GM23248 (cell line): Measurements from ENCODE around the gene PHACTR2. TPM values are rescaled to one million over a fixed set of nuclear protein-coding genes. Genes with fewer than 3 reads are reported as not detected.

Source experiments
- DNase-seq: peaks from one replicate; pipeline ENCODE4 v3.0.0-alpha.2; 2015
- H2AFZ ChIP-seq: fragments of 200-600 bp; sonication (generic); 2 replicates; pipeline ENCODE4 v1.6.1; 2016; ENCODE audit warnings: antibody characterized with exemption
- H3F3A ChIP-seq: fragments of 200-600 bp; sonication (generic); 2 replicates; pipeline ENCODE4 v1.6.1; 2016; ENCODE audit warnings: mild to moderate bottlenecking, antibody characterized with exemption, mixed run types; ENCODE audit not compliant: insufficient read depth
- H3K27ac ChIP-seq: fragments of 200-600 bp; sonication (generic); 2 replicates; pipeline ENCODE4 v1.5.1; 2016; ENCODE audit warnings: mild to moderate bottlenecking
- H3K27me3 ChIP-seq: fragments of 200-600 bp; sonication (generic); replicated peaks from 2 replicates; pipeline ENCODE4 v1.6.1; 2016; ENCODE audit warnings: mild to moderate bottlenecking; ENCODE audit not compliant: insufficient read depth
- H3K36me3 ChIP-seq: fragments of 200-600 bp; sonication (generic); 2 replicates; pipeline ENCODE4 v1.6.1; 2016; ENCODE audit warnings: low read depth, mild to moderate bottlenecking
- H3K4me1 ChIP-seq: fragments of 200-600 bp; sonication (generic); 2 replicates; pipeline ENCODE4 v1.6.1; 2016; ENCODE audit warnings: mild to moderate bottlenecking; ENCODE audit not compliant: insufficient read depth
- H3K4me2 ChIP-seq: fragments of 200-600 bp; sonication (generic); one replicate; pipeline ENCODE4 v1.6.1; 2016; ENCODE audit warnings: mild to moderate bottlenecking; ENCODE audit not compliant: unreplicated experiment
- H3K4me3 ChIP-seq: fragments of 200-600 bp; sonication (generic); 2 replicates; pipeline ENCODE4 v1.5.1; 2016; ENCODE audit warnings: mild to moderate bottlenecking
- H3K79me2 ChIP-seq: fragments of 200-600 bp; sonication (generic); 2 replicates; pipeline ENCODE4 v1.6.1; 2016; ENCODE audit warnings: mild to moderate bottlenecking; ENCODE audit not compliant: insufficient read depth
- H3K9ac ChIP-seq: fragments of 200-600 bp; sonication (generic); 2 replicates; pipeline ENCODE4 v1.6.1; 2016; ENCODE audit warnings: mild to moderate bottlenecking
- H3K9me2 ChIP-seq: fragments of 200-600 bp; sonication (generic); 2 replicates; pipeline ENCODE4 v1.6.1; 2016; ENCODE audit warnings: mixed run types, mild to moderate bottlenecking, moderate library complexity; ENCODE audit not compliant: insufficient read depth
- H3K9me3 ChIP-seq: fragments of 200-600 bp; sonication (generic); one replicate; pipeline ENCODE4 v1.6.1; 2017; ENCODE audit warnings: low read depth
- H4K20me1 ChIP-seq: fragments of 200-600 bp; sonication (generic); 2 replicates; pipeline ENCODE4 v1.6.0; 2016; ENCODE audit not compliant: insufficient read depth
- EZH2 ChIP-seq: fragments of 200-600 bp; sonication (generic); IDR thresholded peaks from 2 replicates; pipeline ENCODE4 v1.6.1; 2018; ENCODE audit warnings: antibody characterized with exemption, mild to moderate bottlenecking; ENCODE audit not compliant: insufficient read depth, poor library complexity, severe bottlenecking
- EZH2phosphoT487 ChIP-seq: fragments of 200-600 bp; sonication (generic); IDR thresholded peaks from 2 replicates; pipeline ENCODE4 v1.6.1; 2018; ENCODE audit warnings: antibody characterized with exemption, moderate library complexity, mild to moderate bottlenecking, low read depth; ENCODE audit not compliant: insufficient read depth
- WGBS, 2 experiments: methylation state at CpG; one replicate each; pipeline ENCODE4 v1.1.6; 2015 to 2017; ENCODE audit warnings: low lambda C conversion rate in 2 of 2, low coverage in 1 of 2; ENCODE audit errors: missing lambda C conversion rate in 2 of 2; 5-methylcytosine and 5-hydroxymethylcytosine counted together
- in situ Hi-C: fragments of 300-500 bp; cut with MboI; formaldehyde crosslinking; loops from 2 replicates; pipeline ENCODE4 v1.15.0; 2020
- polyA plus RNA-seq: library from polyadenylated mRNA; unstranded; fragments of >200 nt; fragmentation: Nextera tagmentation; extraction: Ambion mirVana; gene quantifications from 2 replicates; pipeline ENCODE4 v1.2.1, GENCODE V29; 2016
- total RNA-seq: library from RNA; depleted of rRNA; stranded (reverse); fragments of >200 nt; shearing (Covaris generic); gene quantifications from 2 replicates; pipeline ENCODE4 v1.2.3, GENCODE V29; 2014

PHACTR2 gene
- total and polyA plus RNA-seq, 2 experiments from 2014 or later = 39.0 to 39.4 TPM

DNA sequence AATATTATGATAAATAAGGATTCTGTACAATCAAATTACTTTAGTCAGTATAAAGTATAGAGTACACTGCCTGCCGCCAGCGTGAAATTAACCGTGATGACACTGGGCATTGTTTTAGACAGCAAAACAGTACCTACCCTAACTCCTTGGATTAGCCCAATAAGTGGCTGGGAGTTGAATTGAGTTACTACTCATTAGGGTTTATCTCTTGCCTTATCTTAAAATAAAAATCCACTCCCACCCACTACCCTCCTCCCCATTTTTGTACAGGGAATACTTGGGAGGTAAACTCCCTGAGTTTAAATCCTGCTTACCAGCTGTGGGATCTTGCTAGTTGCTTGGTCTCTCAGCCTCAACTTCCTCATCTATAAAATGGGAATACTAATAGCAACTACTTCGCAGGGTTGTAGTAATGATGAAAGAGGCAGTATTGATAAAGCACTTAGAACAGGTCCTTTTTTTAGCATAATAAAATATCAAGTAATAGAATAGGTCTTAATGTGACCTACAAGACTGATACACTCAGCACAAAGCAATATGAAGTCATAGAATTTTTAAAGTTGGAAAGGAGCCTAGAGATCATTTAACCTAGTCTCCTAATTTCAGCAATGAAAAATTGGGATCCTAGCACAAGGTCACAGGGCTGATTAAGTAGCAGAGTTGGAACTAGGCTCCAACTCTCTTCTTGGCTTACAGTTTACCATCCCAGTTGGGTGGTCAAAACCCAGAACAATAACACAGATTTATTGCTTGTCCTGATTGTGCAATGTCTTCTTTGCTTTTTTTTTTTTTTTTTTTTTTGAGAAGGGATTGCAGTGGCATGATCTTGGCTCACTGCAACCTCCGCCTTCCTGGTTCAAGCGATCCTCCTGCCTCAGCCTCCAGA lies 23.8 kb downstream of the PHACTR2 start:
- in situ Hi-C loops = no loop called here
- no peak overlapping the region for H3K27ac ChIP-seq
- H3K27me3 ChIP-seq = no peaks in the 10 kb centered on the region
- no peak overlapping the region for H2AFZ ChIP-seq
- H4K20me1 ChIP-seq = no peaks in the 10 kb centered on the region; the same call in 1 of the 2 replicates
- H3F3A ChIP-seq = 0 out of 2 replicates have a peak, but pooled peaks cover 3% of the 10 kb centered on the region
- no peaks in the 10 kb centered on the region for H3K9me3 ChIP-seq
- no peak overlapping the region for H3K4me3 ChIP-seq
- no peak overlapping the region for H3K9ac ChIP-seq
- peak; percentile 21 for DNase-seq
- peaks cover 89% of the 10 kb centered on the region for H3K79me2 ChIP-seq
- H3K36me3 ChIP-seq = no peaks in the 10 kb centered on the region
- WGBS, 2 experiments = 67 to 68% methylated on average over 6 of the region's 6 CpGs
- no peak overlapping the region for H3K4me2 ChIP-seq
- no peaks in the 10 kb centered on the region for H3K9me2 ChIP-seq
- H3K4me1 ChIP-seq = peaks cover 28% of the 10 kb centered on the region
- no peak for TF ChIP-seq EZH2phosphoT487
- TF ChIP-seq EZH2 = no peak

DNA sequence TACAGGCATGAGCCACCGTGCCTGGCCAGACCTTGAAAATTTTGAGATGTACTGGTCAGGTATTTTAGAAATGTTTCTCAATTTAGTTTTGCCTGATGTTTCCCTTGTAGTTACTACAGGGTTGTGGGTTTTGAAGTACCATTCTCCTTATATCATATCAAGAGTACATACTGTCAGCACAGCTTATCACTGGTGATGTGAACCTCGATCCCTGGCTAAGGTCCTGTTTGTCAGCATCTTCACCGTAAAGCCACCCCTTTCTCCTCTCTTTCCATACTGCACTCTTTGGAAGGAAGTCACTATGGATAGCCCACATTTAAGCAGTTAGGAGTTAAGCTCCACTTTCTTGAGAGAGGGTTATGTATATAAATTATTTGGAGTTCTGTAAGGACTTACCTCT lies 27.8 kb downstream of the PHACTR2 start:
- Histone ChIP-seq H3F3A (0 out of 2 replicates have a peak, but pooled peaks cover 3% of the 10 kb centered on the region), H3K9ac (no peak overlapping the region), H3K4me3 (no peak overlapping the region), H3K27me3 (no peaks in the 10 kb centered on the region), H3K9me2 (no peaks in the 10 kb centered on the region), H3K9me3 (no peaks in the 10 kb centered on the region), H4K20me1 (no peaks in the 10 kb centered on the region; the same call in 1 of the 2 replicates), H3K27ac (no peak overlapping the region), H3K36me3 (no peaks in the 10 kb centered on the region), H2AFZ (no peak overlapping the region), H3K4me2 (no peak overlapping the region), H3K79me2 (peaks cover 95% of the 10 kb centered on the region), H3K4me1 (peaks cover 12% of the 10 kb centered on the region; the same call in 1 of the 2 replicates)
- DNase-seq = no peak
- 98 to 99% methylated on average over 3 of the region's 3 CpGs for WGBS, 2 experiments
- in situ Hi-C loops = no loop called here
- no peak for TF ChIP-seq EZH2
- no peak for TF ChIP-seq EZH2phosphoT487

DNA sequence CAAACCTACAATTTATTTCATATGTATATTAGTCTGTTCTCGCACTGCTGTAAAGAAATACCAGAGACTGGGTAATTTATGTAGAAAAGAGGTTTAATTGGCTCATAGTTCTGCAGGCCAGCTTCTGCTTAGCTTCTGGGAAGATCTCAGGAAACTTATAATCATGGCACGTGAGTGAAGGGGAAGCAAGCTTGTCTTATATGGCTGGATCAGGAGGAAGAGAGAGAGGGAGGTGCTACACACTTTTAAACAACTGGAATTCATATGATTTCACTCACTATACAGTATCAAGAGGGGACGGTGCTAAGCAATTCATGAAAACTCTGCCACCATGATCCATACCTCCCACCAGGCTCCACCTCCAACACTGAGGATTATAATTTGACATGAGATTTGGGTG lies 29.9 kb downstream of the PHACTR2 start:
- H2AFZ ChIP-seq = no peak overlapping the region
- in situ Hi-C loops = no loop called here
- no peak for DNase-seq
- no peaks in the 10 kb centered on the region for H3K9me3 ChIP-seq
- H3K79me2 ChIP-seq = peaks cover 89% of the 10 kb centered on the region
- no peaks in the 10 kb centered on the region for H3K36me3 ChIP-seq
- H3K4me3 ChIP-seq = no peak overlapping the region
- H3K4me2 ChIP-seq = no peak overlapping the region
- H3F3A ChIP-seq = no peaks in the 10 kb centered on the region
- H4K20me1 ChIP-seq = no peaks in the 10 kb centered on the region; the same call in 1 of the 2 replicates
- H3K27me3 ChIP-seq = no peaks in the 10 kb centered on the region
- no peak overlapping the region for H3K9ac ChIP-seq
- H3K27ac ChIP-seq = no peak overlapping the region
- 83 to 85% methylated on average over 3 of the region's 3 CpGs for WGBS, 2 experiments
- TF ChIP-seq EZH2 (no peak), EZH2phosphoT487 (no peak)
- no peaks in the 10 kb centered on the region for H3K9me2 ChIP-seq
- no peaks in the 10 kb centered on the region for H3K4me1 ChIP-seq

GRCh38 chr6:143708889-143709288 lies 31.1 kb downstream of the PHACTR2 start:
- no peaks in the 10 kb centered on the region for H3K9me3 ChIP-seq
- no peaks in the 10 kb centered on the region for H3K9me2 ChIP-seq
- H3F3A ChIP-seq = no peaks in the 10 kb centered on the region
- no peaks in the 10 kb centered on the region for H3K4me1 ChIP-seq
- H3K27ac ChIP-seq = no peak overlapping the region
- no peak overlapping the region for H3K4me2 ChIP-seq
- no peaks in the 10 kb centered on the region for H3K27me3 ChIP-seq
- no peak for DNase-seq
- peaks cover 77% of the 10 kb centered on the region for H3K79me2 ChIP-seq
- H3K4me3 ChIP-seq = no peak overlapping the region
- H3K9ac ChIP-seq = no peak overlapping the region
- no peak overlapping the region for H2AFZ ChIP-seq
- no peaks in the 10 kb centered on the region; the same call in 1 of the 2 replicates for H4K20me1 ChIP-seq
- in situ Hi-C loops = no loop called here
- no peak for TF ChIP-seq EZH2phosphoT487
- no peak for TF ChIP-seq EZH2
- no peaks in the 10 kb centered on the region for H3K36me3 ChIP-seq
- 96 to 100% methylated on average over 1 of the region's 1 CpG for WGBS, 2 experiments
